Activated CD4-positive, CD25-positive, alpha-beta regulatory T cell treated with anti-CD3 and anti-CD28 coated beads, Interleukin-2, amount 50 U/mL, for 24 hours (primary cell): ENCODE data around the gene FGF14.

Source experiments
- ATAC-seq, 2 donors: fragments of 150-1000 bp; cut with Tn5 transposase; one replicate each; pipeline ENCODE4 v1.10.0; 2021; ENCODE audit warnings: mild to moderate bottlenecking in 1 of 2, moderate library complexity in 1 of 2

The FGF14 gene

DNA sequence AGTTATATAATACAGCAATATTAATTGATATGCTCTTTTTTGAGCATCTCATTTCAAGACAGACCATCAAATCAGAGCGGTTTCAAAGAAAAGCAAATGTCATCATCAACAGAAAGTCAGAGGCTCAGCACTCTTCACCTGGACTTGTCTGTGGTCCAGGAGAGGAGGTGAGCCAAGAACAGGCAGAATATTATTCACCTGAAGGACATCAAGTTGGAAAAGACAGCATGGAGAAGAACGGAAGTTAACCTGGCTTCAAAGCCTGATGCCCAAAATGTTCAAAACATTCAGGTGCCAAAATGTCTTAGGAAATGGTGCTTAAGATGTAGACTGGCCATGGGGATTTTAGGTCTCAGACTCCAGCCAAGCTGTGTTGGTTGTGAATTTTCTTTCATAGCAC lies 40.7 kb downstream of the FGF14 start:
- no peak for ATAC-seq

GRCh38 chr13:102359264-102359663 lies 42.6 kb downstream of the FGF14 start:
- no peak for ATAC-seq

- ATAC-seq, result no peak
Measured at GRCh38 chr13:102355251-102355650, 46.6 kb downstream of the FGF14 start.

GRCh38 chr13:102354011-102354410 lies 47.8 kb downstream of the FGF14 start:
- ATAC-seq, result no peak

DNA sequence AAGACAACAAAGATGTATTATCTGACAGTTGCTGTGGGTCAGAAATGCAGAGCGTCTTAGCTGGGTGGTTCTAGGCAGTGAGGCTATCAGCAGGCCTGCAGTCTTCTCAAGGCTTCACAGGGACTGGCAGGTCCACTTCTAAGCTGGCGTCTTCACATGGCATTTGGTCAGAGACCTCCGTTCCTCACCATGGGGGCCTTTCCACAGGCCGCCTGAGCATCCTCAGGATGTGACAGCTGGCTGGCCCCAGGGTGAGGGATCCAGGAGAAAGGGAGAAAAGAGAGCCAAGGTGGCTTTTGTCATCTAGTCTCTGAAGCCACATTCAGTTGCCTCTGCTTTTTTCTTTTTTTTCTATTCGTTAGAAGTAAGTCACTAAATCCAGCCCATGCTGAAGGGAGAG lies 50.3 kb downstream of the FGF14 start:
- ATAC-seq, result no peak

GRCh38 chr13:102347490-102347889 lies 54.4 kb downstream of the FGF14 start:
- ATAC-seq, result no peak

- no peak for ATAC-seq
Measured at GRCh38 chr13:102346769-102347168, 55.1 kb downstream of the FGF14 start.

DNA sequence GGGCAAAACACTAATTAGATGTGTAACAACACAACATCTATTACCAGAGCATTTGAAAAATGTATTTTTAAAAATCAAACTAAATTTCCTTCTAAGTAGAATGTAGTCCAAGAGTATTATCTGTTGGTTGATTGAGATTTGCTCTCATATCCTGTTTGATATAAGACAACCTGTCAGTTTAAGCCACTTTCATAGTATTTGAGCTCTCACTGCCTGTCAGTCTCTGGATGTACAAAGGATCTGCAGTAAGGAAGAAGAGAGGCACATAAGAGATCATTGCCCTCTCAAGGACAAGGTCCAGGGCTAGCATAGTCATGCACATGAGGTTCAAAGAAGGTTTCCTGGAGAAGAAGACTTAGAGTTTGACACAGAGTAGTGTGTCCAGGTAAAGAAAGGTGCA lies 57.4 kb downstream of the FGF14 start:
- no peak for ATAC-seq

DNA sequence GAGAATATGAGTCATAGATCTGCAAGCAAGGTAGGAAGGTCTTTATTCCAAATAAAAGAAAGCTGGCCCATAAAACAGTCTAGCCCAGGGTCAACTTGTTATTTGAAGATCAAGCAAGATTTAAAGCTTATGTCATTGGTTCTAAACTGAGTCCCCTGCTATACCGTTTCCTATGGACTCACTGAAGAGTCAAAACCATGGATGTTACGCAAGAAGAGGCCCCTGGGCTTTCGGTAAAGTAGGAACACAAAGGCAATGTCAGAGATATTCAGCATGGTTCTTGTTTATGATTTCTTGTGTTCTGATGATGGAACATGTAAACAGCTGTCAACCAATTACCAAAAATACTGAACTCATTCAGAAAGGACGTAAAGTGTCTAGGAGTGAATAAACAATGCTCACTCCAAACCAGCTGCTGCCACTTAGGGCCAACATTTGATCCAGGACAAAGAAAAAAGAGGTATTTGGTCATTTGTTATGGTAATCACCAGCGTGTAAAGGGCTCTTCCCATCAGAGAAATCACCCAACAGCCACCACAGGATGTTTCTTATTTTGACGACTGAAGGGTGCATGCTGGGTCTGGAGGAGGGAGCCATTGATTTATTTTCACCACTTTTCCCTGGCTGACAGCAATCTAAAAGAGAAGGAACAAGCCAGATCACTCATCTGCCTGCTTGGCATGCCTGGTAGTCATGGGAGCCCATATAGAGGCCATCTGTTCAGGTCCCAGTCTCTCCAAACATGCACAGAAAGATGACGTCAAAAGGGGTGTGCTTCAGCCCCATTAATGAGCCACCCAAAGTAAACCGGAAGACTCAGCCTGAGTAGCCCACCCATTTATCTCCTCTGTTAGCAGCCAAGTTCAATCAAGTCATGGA lies 68.3 kb downstream of the FGF14 start:
- no peak for ATAC-seq

GRCh38 chr13:102328909-102329308 lies 72.9 kb downstream of the FGF14 start:
- no peak for ATAC-seq

- no peak for ATAC-seq
Measured at GRCh38 chr13:102327119-102327617, 74.7 kb downstream of the FGF14 start.

DNA sequence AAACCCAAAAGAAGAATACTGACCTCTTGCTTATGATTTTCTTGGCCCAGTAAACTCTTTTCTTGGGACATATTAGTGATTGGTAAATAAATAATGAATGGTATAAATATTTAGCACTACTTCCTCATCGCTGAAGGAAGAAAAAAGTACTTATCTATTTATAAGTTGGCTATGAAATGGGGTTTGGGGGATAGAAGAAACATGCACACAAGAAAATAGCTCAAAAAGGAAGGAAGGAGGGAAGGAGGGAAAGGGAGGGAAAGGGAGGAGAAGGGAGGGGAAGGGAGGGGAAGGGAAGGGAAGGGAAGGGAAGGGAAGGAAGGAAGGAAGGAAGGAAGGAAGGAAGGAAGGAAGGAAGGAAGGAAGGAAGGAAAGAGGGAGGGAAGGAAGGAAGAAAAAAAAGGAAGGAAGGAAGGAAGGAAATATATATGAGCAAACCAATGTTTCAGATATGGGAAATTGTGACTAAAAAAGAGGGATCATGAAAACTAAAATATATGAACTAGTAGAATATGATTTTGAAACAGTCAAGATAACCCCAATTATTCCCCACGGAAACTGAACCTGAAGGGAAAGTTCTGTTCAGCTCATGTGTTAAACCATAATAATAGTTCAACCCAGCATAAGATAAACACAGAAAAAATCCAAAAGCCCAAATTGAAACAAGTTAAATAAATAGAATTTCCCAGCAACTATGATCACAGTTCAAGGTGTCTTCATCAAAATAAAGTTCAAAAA lies 75.3 kb downstream of the FGF14 start:
- no peak for ATAC-seq

DNA sequence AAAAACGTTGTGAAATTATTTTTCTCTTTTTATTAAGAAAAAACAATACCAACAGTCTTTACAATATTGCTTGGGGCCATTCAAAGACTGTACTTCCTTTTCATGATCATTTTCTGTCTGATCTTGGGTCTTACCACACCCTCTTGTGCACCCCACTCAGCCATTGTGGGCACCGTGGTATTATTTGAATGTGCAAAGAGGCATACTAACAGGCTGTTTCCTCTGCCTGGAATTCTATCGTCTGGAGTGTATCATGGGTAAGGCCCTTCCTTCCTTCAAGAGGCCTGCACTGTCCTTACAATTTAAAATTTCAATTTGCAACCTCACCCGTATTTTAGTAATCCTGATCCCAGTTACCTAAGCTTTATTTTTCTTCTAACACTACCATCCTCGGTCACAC lies 76.5 kb downstream of the FGF14 start:
- ATAC-seq, result no peak

- no peak for ATAC-seq
Measured at GRCh38 chr13:102323505-102323904, 78.3 kb downstream of the FGF14 start.

DNA sequence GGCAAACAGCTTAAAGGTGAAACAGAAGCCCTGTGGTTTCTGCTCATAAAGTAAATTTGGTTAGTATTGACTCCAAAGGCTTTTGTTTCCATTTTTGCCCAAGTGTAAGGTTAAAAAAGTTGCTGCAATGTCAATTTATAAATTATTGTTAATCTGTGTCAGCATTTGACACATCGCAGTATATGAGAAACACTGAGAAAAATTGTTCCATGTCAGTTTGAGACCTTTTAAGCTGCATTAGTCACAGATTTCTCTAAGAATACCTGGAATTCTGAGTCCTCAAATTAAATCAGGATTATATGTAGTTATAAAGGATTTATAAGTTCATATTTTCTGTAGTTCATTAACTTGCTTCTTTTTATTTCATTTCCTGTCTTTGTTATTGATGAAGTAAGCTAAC lies 78.8 kb downstream of the FGF14 start:
- no peak for ATAC-seq

DNA sequence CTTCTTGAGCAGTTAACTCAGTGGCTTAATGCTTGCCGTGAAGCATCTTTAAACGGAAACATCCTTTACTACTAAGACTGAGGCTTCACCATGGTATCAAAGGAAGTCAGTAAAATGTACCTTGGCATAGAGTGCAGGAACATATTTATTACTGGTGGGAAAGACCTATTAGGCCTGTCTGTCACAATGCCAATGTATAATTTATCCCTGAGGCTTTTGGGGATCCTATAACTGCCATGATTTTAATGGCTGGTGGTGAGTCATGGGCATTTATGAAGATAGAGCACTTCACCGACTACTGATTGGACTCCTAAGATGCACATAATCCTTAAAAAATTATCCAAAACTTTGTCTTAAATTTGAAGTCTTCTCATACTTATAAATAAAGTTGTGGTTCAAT lies 79.6 kb downstream of the FGF14 start:
- no peak for ATAC-seq

DNA sequence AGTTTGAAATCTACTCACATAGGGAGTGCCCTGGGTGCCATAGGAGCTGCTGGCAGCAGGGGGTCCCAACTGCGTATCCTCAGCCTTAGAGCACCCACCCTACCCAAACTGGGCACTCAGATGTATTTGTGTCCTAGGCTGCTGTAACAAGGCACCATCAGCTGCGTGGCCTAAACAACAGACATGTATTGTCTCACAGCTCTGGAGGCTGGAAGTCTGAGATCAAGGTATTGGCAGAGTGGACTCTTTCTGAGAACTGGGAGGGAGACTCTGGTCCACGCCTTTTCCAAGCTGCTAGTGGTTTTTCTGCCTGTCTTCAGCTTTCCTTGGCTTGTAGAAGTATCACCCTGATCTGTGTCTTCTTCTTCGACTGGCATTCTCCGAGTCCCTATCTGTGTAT lies 83.6 kb downstream of the FGF14 start:
- no peak for ATAC-seq

GRCh38 chr13:102317593-102317992 lies 84.3 kb downstream of the FGF14 start:
- no peak for ATAC-seq

GRCh38 chr13:102316732-102317131 lies 85.1 kb downstream of the FGF14 start:
- no peak for ATAC-seq

DNA sequence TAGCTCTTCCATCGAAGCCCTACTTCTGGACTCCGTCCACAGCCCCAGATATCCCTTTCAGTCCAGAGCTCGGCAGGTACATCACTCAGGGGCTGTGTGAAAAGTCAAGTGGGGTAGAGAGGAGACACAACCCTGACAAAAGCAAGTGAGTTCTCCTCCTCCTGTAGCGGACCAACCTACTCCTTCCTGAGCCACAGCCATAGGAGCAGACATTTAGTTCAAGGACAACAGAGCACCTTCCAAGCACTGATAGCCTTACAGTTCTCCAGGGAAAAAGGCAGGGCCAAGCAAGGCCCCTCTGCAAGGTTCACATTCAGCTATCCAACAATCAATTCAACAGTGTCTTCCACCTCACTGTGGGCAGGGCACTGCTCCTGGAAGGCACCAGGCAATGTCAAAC lies 89.0 kb downstream of the FGF14 start:
- ATAC-seq, result no peak

DNA sequence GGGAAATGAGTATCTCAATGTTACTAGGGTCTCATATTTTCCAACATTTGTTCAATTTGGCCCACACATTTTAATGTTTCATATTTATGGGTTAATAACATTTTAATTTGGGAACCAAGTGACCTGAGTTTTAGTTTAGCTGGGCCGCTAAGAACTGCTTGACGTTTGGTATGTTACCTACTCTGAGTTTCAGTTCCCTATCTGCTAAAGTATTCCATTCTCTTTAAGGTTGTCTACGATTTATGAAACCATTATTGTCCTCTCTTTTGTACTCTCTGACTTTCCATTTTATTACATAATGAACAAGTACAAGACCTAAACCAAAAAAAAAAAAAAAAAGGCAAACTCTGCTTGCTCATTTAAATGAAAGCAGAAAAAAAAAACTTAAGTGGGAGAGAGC lies 89.9 kb downstream of the FGF14 start:
- ATAC-seq, result no peak

- ATAC-seq, result no peak
Measured at GRCh38 chr13:102311419-102311796, 90.4 kb downstream of the FGF14 start.

GRCh38 chr13:102310691-102311418 lies 91.0 kb downstream of the FGF14 start:
- ATAC-seq, result no peak
